Activated CD4-positive, alpha-beta T cell treated with anti-CD3 and anti-CD28 coated beads, Interleukin-2, amount 10 ng/mL, durations not matched to agents 24 days and 14 days (primary cell): ENCODE results near the gene SLC7A4. TPM values are rescaled to one million over a fixed set of nuclear protein-coding genes. Genes with fewer than 3 reads are reported as not detected.

Experiments used
- DNase-seq: peaks from one replicate; pipeline ENCODE4 v3.0.0; 2022
- H3K27ac Mint-ChIP-seq: one replicate; pipeline ENCODE4 v1.8.0; 2022; ENCODE audit warnings: mild to moderate bottlenecking, mixed read lengths
- H3K27me3 Mint-ChIP-seq: one replicate; pipeline ENCODE4 v1.8.0; 2022; ENCODE audit warnings: mixed read lengths
- H3K36me3 Mint-ChIP-seq: one replicate; pipeline ENCODE4 v1.8.0; 2022; ENCODE audit warnings: low read depth, mild to moderate bottlenecking, mixed read lengths
- H3K4me1 Mint-ChIP-seq: one replicate; pipeline ENCODE4 v1.8.0; 2021; ENCODE audit warnings: mixed read lengths
- H3K4me3 Mint-ChIP-seq: one replicate; pipeline ENCODE4 v1.8.0; 2022; ENCODE audit warnings: mild to moderate bottlenecking, moderate library complexity, mixed read lengths
- H3K9me3 Mint-ChIP-seq: one replicate; pipeline ENCODE4 v1.8.0; 2021; ENCODE audit warnings: mixed read lengths
- intact Hi-C: fragments of 100-400 bp; cut with micrococcal nuclease; formaldehyde crosslinking; loops from one replicate; pipeline ENCODE4 v1.15.1; 2023
- total RNA-seq: library from RNA; stranded (reverse); gene quantifications from 2 replicates; pipeline ENCODE4 v1.2.3, GENCODE V29; 2022

Gene SLC7A4
- total RNA-seq, 1 donor from 2014 or later = not detected

GRCh38 chr22:21026783-21027692 lies 5.3 kb downstream of the SLC7A4 start:
- no peak for DNase-seq
- Mint-ChIP-seq H3K4me1 (peaks cover 8% of the 10 kb centered on the region), H3K9me3 (no peaks in the 10 kb centered on the region), H3K4me3 (no peak overlapping the region), H3K36me3 (no peaks in the 10 kb centered on the region), H3K27me3 (peaks cover 11% of the 10 kb centered on the region), H3K27ac (no peak overlapping the region)
- intact Hi-C loops = no loop called here

GRCh38 chr22:21025763-21026755 lies 6.3 kb downstream of the SLC7A4 start:
- Mint-ChIP-seq H3K27ac (no peak overlapping the region), H3K27me3 (peaks cover 5% of the 10 kb centered on the region), H3K4me3 (no peak overlapping the region), H3K9me3 (no peaks in the 10 kb centered on the region), H3K36me3 (no peaks in the 10 kb centered on the region), H3K4me1 (peaks cover 8% of the 10 kb centered on the region)
- intact Hi-C loops = no loop called here
- no peak for DNase-seq

GRCh38 chr22:21025266-21025665 lies 7.1 kb downstream of the SLC7A4 start:
- H3K27me3 Mint-ChIP-seq = peaks cover under 1% of the 10 kb centered on the region
- no peaks in the 10 kb centered on the region for H3K9me3 Mint-ChIP-seq
- H3K36me3 Mint-ChIP-seq = no peaks in the 10 kb centered on the region
- peak overlapping the region; percentile 8 for H3K27ac Mint-ChIP-seq
- peaks cover 8% of the 10 kb centered on the region for H3K4me1 Mint-ChIP-seq
- intact Hi-C loops = no loop called here
- DNase-seq = peak; percentile 77
- H3K4me3 Mint-ChIP-seq = no peak overlapping the region

GRCh38 chr22:21022955-21023614 lies 9.3 kb downstream of the SLC7A4 start:
- no peaks in the 10 kb centered on the region for H3K36me3 Mint-ChIP-seq
- peaks cover 8% of the 10 kb centered on the region for H3K4me1 Mint-ChIP-seq
- H3K27me3 Mint-ChIP-seq = peaks cover 2% of the 10 kb centered on the region
- H3K27ac Mint-ChIP-seq = no peak overlapping the region
- H3K4me3 Mint-ChIP-seq = no peak overlapping the region
- intact Hi-C loops = no loop called here
- DNase-seq = no peak
- no peaks in the 10 kb centered on the region for H3K9me3 Mint-ChIP-seq

- Mint-ChIP-seq H3K9me3 (no peaks in the 10 kb centered on the region), H3K4me3 (no peak overlapping the region), H3K27me3 (peaks cover 2% of the 10 kb centered on the region), H3K4me1 (peaks cover 8% of the 10 kb centered on the region), H3K27ac (no peak overlapping the region), H3K36me3 (no peaks in the 10 kb centered on the region)
- intact Hi-C loops = no loop called here
- DNase-seq = no peak
These were observed 9.9 kb downstream of the SLC7A4 start for GRCh38 chr22:21022507-21022906.

- Mint-ChIP-seq H3K36me3 (no peaks in the 10 kb centered on the region), H3K9me3 (no peaks in the 10 kb centered on the region), H3K4me1 (peaks cover 8% of the 10 kb centered on the region), H3K27ac (no peak overlapping the region), H3K4me3 (no peak overlapping the region), H3K27me3 (peaks cover 2% of the 10 kb centered on the region)
- DNase-seq = peak; percentile 72
- intact Hi-C loops = no loop called here
These were observed 11.4 kb downstream of the SLC7A4 start for GRCh38 chr22:21020802-21021429.

GRCh38 chr22:21018314-21018713 lies 14.0 kb downstream of the SLC7A4 start:
- Mint-ChIP-seq H3K27ac (no peak overlapping the region), H3K27me3 (peaks cover 9% of the 10 kb centered on the region), H3K4me3 (no peak overlapping the region), H3K9me3 (no peaks in the 10 kb centered on the region), H3K4me1 (peaks cover 13% of the 10 kb centered on the region), H3K36me3 (no peaks in the 10 kb centered on the region)
- intact Hi-C loops = no loop called here
- DNase-seq = no peak

GRCh38 chr22:21016644-21017420 lies 15.5 kb downstream of the SLC7A4 start:
- intact Hi-C loops = no loop called here
- DNase-seq = no peak
- H3K4me1 Mint-ChIP-seq = peaks cover 13% of the 10 kb centered on the region
- H3K27me3 Mint-ChIP-seq = peaks cover 9% of the 10 kb centered on the region
- no peaks in the 10 kb centered on the region for H3K36me3 Mint-ChIP-seq
- H3K9me3 Mint-ChIP-seq = no peaks in the 10 kb centered on the region
- H3K27ac Mint-ChIP-seq = no peak overlapping the region
- H3K4me3 Mint-ChIP-seq = no peak overlapping the region

GRCh38 chr22:21015466-21016006 lies 16.8 kb downstream of the SLC7A4 start:
- Mint-ChIP-seq H3K4me1 (peaks cover 13% of the 10 kb centered on the region), H3K27me3 (peaks cover 11% of the 10 kb centered on the region), H3K4me3 (no peak overlapping the region), H3K36me3 (no peaks in the 10 kb centered on the region), H3K9me3 (no peaks in the 10 kb centered on the region), H3K27ac (no peak overlapping the region)
- DNase-seq = no peak
- intact Hi-C loops = no loop called here

GRCh38 chr22:21014726-21015465 lies 17.5 kb downstream of the SLC7A4 start, which contains the start of gene P2RX6:
P2RX6 (plus strand) TSS chr22:21015165; CDS start chr22:21015175, 10 bp downstream.
- Mint-ChIP-seq H3K27ac (peak within 1 kb of the TSS; percentile 23), H3K9me3 (no peaks in the 10 kb centered on the region), H3K27me3 (peaks cover 9% of the 10 kb centered on the region), H3K4me1 (peaks cover 13% of the 10 kb centered on the region), H3K4me3 (peak within 1 kb of the TSS; percentile 78), H3K36me3 (no peaks in the 10 kb centered on the region)
- no peak for DNase-seq
- intact Hi-C loops = loop anchor here (1.0 kb wide), 1 partner anchor 13 kb away; the partner anchor contains the start of gene THAP7

GRCh38 chr22:21014202-21014725 lies 18.1 kb downstream of the SLC7A4 start:
- Mint-ChIP-seq H3K9me3 (no peaks in the 10 kb centered on the region), H3K4me3 (peak overlapping the region; percentile 78), H3K27me3 (peaks cover 9% of the 10 kb centered on the region), H3K27ac (peak overlapping the region; percentile 23), H3K4me1 (peaks cover 13% of the 10 kb centered on the region), H3K36me3 (no peaks in the 10 kb centered on the region)
- intact Hi-C loops = loop anchor here (1.0 kb wide), 1 partner anchor 12 kb away; the partner anchor contains the start of gene THAP7
- DNase-seq = peak; percentile 95
